ENCODE data around the gene BMP8B. TPM values are rescaled to one million over a fixed set of nuclear protein-coding genes. Genes with fewer than 3 reads are reported as not detected.
"Not testable (repeated sequence)": the region's sequence is repeated elsewhere in the genome, so short reads cannot be mapped to it uniquely, and the experiment has no call there.

The BMP8B gene
- total RNA-seq, 1 donor from 2014 or later: 0.60 TPM

- no peak for ATAC-seq
These were observed 11.8 kb downstream of the BMP8B start for GRCh38 chr1:39776886-39777285.

GRCh38 chr1:39776400-39776713 lies 12.3 kb downstream of the BMP8B start:
- ATAC-seq: peak; percentile 4

- ATAC-seq: peak; percentile 8
These were observed 12.8 kb downstream of the BMP8B start for GRCh38 chr1:39775676-39776399.

DNA sequence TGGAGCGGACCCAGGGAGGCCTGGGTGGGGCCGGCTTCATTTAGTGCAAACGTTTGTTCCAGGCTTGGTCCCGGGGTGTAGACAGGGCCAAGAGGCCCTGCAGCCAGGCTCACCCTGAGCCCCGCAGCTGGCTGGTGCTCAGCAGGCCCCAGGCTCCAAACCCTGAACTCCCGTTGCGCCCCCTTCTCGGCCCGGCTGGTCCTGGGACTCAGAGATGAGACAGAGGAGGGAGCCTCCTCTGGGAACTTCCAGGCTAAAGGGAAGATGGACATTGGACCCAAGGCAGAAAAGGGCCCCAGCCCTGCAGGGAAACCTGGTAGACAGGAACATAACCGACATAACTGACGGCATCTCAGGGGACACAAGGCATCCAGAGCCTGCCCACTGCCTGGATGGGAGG lies 13.5 kb downstream of the BMP8B start:
- ATAC-seq: not testable (repeated sequence)

GRCh38 chr1:39773369-39773979 lies 15.2 kb downstream of the BMP8B start:
- peak; percentile 35 for ATAC-seq

- peak; percentile 62 for ATAC-seq
These were observed 17.6 kb downstream of the BMP8B start, which contains the start of gene OXCT2 for GRCh38 chr1:39771022-39771532. OXCT2 (minus strand) TSS chr1:39771348; CDS start chr1:39771255, 93 bp downstream.

DNA sequence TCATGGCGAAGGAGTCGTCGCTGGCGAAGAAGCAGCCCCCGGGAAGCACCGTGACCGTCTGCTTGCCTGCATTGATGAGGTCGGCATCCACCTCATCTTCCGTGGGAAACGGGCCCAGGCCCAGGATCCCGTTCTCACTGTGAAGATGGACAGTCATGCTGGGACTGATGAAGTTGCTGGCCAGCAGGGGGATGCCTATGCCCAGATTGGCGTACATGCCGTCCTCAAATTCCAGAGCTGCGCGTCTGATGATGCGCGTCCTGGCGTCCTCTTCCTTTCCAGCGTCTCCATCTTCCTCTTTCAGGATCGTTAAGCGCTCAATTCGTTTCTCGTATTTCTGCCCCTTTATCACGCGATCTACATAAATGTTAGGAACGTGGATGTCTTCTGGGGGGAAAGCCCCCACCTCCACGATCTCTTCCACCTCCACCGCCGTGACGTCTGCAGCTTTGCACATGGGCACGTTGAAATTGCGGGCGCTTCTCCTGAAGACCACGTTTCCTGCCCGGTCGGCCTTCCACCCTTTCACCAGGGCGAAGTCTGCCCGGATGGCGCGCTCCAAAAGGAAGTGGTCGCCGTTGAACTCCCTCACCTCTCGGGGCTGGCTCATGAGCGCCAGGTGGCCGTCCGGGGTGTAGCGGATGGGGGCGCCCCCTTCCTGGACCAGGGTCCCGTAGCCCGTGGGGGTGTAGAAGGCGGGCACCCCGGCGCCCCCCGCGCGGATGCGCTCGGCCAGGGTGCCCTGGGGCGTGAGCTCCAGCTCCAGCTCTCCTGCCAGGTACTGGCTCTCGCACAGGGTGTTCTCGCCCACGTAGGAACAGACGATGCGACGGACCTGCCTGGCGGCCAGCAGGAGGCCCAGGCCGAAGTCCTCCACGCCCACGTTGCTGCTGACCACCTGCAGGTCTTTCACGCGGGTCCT lies 18.3 kb downstream of the BMP8B start:
- not testable (repeated sequence) for ATAC-seq

- not testable (repeated sequence) for ATAC-seq
These were observed 19.2 kb downstream of the BMP8B start for GRCh38 chr1:39769502-39769901.

- peak; percentile 7 for ATAC-seq
These were observed 22.2 kb downstream of the BMP8B start for GRCh38 chr1:39766466-39766865.

DNA sequence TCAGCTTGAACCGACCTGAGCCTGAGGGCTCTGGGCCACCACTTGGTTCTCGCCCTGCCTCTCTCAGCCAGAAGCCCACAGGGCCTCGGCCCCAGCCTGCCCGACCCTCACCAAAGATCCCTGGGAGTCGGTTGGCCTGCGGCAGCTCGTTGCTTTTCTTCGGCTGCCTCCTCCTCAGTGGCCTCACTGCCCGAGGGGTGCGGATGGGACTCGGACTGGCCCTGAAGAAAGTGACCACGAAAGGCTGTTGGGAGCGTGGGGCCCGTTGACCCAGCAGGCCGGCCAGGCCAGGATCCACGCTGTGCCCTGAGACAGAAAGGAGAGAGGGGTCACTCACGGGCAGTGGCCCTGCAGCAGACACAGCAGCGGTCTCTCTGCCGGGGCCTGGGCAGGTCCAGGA lies 24.2 kb downstream of the BMP8B start:
- not testable (repeated sequence) for ATAC-seq

DNA sequence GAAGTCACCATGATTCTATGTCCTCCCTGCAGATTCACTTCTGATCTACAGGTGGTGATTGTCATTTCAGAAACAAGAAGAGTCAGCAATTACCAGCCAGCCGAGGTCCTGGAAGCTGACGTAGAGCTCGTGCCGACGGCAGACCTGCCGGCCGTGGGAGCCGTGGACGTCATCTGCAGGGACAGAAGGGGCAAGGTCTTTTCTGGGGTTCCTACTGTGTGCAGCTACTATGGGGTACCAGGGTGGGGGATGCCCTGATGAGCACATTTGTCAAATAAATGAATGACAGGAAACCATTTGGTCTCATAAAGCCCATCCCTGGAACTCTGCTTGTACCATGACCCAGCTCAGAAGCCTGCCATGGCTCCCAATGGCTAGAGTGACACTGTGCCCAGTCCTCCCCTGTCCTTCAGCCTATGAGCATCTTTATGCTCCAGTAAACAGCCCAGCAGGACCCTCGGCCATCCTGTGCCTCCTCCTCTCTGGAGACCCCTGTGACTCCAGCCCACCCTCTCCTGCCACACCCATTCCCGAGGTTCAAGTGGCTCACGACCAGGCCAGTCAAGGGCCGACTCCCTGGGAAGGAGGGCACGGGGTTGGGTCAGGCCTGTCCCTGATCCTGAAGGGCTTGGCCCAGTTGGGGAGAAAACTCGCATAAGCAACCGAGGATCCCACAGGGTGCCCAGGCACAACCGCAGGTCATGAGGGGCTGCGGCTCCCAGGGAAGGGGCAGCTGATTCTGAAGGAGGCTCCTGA lies 24.9 kb downstream of the BMP8B start:
- ATAC-seq: not testable (repeated sequence)

- no peak for ATAC-seq
These were observed 25.8 kb downstream of the BMP8B start for GRCh38 chr1:39762550-39763540.

GRCh38 chr1:39761557-39762260 lies 27.0 kb downstream of the BMP8B start:
- ATAC-seq: no peak

DNA sequence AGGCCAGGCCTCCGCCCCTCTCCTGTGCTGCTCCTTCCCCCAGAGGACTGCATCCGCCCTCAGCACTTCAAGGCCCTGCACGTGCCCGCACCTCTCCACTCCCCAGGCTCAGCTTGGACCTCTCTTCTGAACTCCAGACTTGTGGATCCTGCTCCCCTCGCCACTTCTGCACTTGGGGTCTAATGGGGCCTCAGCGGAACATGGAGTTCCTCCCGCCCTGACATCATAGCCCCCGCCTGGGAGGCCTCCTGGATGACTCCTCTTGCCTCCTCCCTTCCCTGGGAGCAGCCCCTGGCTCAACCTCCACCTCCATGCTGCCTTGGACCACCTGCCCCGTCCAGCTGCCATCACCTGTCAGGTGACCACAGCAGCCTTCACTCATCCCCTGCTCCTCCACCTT lies 27.6 kb downstream of the BMP8B start:
- ATAC-seq: peak; percentile 5

- no peak for ATAC-seq
These were observed 28.3 kb downstream of the BMP8B start for GRCh38 chr1:39760074-39761008.

DNA sequence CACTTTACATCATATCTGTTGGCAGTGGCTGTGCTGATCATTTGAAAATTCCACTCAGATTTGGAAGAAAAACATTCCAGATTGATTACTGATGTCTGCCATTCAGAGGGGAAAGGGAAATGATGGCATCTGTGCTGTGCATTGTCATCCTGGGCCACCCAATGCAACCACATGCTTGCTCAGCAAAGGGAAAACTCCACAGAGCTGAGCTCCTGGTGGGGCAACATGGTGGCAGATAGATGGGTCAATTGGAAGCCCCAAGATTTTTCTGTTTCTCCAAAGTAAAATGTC lies 29.3 kb downstream of the BMP8B start:
- no peak for ATAC-seq

GRCh38 chr1:39758556-39759435 lies 29.9 kb downstream of the BMP8B start:
- ATAC-seq: no peak

- ATAC-seq: no peak
These were observed 31.2 kb downstream of the BMP8B start for GRCh38 chr1:39757501-39757900.

All from esophagus mucosa (tissue), 1 donor.